GM12875 (cell line): ENCODE measurements around the gene DOCK1.

Experiments
- H3K4me3 ChIP-seq: one replicate; pipeline ENCODE4 v1.5.1; 2011; ENCODE audit warnings: low read depth, low read length, control low read depth
- TF ChIP-seq, protein P1 (sequence below): IDR thresholded peaks from 2 replicates; pipeline ENCODE4 v1.5.1; 2011; ENCODE audit warnings: low read depth, mild to moderate bottlenecking, control low read depth, inconsistent platforms, low read length, moderate library complexity, borderline replicate concordance; ENCODE audit not compliant: insufficient read depth

DOCK1 gene

DNA sequence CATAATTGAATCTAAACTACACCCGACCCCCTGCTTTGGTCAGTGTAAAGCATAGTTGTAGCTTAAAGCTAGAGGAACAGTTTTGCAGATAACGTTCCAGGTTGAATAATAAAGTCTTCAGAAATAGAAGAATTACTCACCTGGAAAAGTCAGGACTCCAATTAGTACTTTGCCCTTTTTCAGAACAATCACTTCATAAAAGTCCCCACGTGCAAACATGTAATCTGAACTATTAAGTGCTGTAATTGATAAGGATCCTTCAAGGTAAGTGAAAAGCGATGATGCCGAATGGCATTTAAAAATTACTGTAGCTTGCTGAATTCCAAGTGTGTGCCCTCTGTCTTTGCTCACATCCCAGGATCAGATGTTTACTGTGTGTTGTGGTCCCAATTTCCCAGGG lies 344.8 kb downstream of the DOCK1 start:
- TF ChIP-seq, protein P1, sequence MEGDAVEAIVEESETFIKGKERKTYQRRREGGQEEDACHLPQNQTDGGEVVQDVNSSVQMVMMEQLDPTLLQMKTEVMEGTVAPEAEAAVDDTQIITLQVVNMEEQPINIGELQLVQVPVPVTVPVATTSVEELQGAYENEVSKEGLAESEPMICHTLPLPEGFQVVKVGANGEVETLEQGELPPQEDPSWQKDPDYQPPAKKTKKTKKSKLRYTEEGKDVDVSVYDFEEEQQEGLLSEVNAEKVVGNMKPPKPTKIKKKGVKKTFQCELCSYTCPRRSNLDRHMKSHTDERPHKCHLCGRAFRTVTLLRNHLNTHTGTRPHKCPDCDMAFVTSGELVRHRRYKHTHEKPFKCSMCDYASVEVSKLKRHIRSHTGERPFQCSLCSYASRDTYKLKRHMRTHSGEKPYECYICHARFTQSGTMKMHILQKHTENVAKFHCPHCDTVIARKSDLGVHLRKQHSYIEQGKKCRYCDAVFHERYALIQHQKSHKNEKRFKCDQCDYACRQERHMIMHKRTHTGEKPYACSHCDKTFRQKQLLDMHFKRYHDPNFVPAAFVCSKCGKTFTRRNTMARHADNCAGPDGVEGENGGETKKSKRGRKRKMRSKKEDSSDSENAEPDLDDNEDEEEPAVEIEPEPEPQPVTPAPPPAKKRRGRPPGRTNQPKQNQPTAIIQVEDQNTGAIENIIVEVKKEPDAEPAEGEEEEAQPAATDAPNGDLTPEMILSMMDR: no peak
- no peak overlapping the region for H3K4me3 ChIP-seq

DNA sequence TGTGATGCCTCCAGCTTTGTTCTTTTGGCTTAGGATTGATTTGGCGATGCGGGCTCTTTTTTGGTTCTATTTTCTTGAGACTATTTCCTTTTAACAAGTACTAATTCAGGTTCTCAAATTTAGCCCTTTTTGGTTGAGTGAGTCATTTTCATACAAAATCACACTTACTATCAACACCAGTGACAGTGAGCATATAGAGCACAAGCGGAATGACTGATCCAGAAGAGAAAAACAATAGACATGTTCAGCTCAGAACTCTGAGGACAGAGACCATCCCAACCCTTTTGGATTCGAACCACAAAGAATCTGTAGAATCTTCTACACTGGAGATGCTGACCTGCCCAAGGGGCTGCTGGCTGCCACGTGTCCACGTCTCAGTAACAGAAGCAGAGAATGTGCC lies 347.6 kb downstream of the DOCK1 start:
- TF ChIP-seq, protein P1: no peak
- no peak overlapping the region for H3K4me3 ChIP-seq

DNA sequence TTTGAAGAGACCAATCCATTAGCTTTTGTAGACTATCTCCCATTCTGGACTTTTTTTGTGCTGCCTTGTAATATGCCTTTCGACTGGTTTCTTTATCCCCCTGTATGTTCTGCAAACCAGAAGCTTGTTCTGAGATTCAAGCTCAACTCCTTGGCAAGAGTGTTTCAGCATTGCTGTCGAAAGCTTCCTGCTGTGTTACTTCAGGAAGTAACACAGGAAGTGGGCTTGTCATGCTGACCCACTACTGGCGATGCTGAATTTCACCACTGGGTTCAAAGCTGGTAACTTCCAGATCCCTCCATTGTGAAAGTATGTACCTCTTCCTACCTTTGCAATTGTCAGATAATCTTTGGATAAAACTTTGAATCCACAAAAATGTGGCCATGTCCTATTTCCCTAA lies 349.0 kb downstream of the DOCK1 start:
- H3K4me3 ChIP-seq: no peak overlapping the region
- TF ChIP-seq, protein P1: no peak

DNA sequence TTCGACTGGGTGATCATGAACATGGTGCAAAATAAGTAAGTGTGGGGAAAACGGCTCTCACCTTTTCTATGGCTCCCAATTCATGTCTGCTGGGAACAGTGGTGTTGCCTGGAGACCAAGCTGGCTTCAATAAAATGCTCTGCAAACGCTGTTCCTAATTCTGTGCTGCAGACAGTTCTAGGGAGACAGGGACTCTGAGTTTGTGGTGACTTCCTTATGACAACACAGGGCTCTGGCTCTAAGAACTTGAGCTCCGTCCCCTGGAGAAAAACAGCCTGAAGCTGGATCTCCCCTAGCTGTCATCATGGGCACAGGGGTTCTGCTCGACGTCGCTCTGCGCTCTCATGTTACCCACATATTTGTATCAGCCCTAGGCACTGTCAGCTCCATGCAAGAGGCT lies 352.2 kb downstream of the DOCK1 start:
- TF ChIP-seq, protein P1: no peak

DNA sequence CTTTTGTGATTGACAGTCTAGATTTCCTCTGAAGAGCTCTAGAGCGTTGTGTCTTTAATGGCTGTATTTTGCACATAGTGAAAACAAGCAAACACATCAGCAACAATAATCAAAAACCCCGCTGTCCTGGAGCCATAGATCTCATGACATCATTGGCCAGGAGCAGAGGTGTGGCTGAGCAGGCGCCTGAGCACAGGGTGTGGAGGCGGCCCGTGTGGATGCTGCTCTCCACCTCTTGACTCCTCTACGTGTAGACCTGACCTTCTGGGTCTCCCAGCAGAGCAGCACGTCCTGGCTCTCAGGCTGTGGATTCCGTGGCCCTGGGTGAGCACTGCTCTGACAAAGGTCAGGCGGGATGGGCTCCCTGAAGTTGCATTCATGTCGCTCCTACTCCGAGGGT lies 354.1 kb downstream of the DOCK1 start:
- TF ChIP-seq, protein P1: no peak
- H3K4me3 ChIP-seq: no peak overlapping the region

More for the DNA sequence above, 352.2 kb downstream of the DOCK1 start:
- H3K4me3 ChIP-seq: no peak overlapping the region

DNA sequence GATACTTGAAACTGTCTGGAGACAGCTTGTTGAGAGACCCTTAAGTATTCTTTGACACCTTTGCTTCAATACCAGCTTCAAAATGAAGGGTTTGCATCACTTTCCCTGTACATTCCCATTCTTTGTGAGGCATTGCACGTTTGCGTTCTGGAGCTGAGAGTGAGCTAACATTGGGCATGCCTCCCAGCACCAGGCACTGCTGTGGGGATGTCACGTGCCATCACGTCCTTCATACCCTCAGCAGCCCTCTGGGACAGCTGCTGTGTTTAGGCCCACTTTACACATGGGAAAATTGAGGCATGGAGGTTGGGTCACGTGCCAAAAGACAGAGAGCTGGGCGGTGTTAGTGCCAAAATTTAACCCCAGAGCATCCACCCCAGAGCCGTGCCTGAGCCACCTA lies 357.4 kb downstream of the DOCK1 start:
- no peak overlapping the region for H3K4me3 ChIP-seq
- TF ChIP-seq, protein P1: no peak

DNA sequence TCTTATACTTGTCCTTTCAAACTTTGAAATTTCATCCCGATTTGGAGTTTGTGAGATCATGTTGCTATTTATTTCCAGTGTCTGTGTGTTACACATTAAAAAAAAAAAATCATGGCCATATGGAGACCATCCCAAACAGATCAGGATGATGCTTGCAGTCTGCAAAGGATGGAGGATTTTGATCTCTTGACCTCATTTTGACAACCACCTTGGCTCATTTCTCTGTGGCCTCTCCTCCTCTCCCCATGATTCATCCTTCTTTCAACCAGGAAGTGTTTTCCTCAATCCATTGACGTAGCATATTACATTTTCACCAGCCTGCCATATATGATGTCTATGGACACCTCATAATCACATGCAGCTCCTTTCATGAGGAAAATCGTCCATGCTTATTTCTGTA lies 360.1 kb downstream of the DOCK1 start:
- TF ChIP-seq, protein P1: no peak
- H3K4me3 ChIP-seq: no peak overlapping the region
